Measurements from ENCODE around the gene SPDEF.

The SPDEF gene

DNA sequence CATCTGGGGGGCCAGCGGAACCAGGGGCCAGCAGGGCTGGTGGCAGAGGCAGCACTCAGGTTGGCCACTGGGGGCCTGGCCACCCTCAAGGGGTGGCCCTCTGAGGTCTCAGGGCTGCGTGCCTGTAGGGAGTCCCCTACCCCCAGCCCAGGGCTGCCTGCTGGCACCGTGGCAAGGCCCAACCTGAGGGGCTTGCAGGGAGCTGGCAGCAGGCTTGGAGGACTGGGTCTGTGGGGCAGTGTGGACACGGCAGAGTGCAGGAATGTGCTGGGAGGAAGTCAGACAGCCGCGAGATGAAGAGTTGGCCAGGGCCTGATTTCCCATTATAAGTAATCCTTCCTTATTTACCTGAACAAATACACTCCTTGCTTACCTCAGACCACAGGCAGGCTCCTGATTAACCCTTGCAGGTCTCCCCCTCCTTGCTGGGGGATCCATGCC lies at the start of gene SPDEF:
Gene SPDEF, minus strand, starts transcription at position 299 of the 441 bp plus-strand sequence. CDS start 11,874 bp downstream, outside the sequence.
- DNase-seq (ENCODE audit: low spot score): no peak

- no peak for DNase-seq (ENCODE audit: low spot score)
Measured at GRCh38 chr6:34603707-34604106, 47.6 kb upstream of the SPDEF start.

DNA sequence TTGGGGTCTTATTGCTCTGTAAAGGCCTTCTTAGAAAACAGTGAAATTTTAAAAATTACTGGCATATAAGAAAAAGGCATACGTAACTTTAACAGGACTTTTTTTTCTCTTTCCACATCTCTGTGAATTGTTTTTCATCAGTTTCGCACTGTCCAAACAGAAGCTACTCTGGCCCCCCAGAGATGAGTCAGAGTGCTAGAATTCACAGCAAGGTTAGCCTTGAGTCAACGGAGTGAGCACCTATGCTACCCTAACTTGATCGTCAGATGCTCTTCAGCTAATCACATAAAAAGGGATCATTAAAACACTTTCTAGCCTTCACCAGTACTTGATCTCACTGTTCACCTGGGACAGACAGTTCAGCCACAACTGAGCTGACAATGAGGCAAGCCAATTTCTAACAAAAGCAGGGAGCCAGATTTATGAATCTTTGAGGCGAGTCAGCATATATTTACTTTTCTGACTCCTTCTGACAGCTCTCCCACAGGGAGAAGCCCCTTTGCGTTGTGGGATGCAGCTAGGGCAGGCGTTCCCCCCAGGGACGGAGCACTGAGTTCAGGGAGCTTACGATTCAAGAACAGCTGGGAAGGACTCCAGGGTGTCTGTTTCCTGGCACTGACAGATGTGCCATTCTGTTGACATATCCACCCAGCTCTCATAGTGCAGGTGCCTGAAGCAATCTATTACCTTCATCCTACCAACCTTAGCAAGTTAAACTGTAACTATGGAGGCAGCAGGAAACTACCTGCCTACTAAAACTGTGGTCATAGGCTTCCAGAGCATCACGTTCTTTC lies 46.4 kb upstream of the SPDEF start:
- no peak for DNase-seq (ENCODE audit: low spot score)

GRCh38 chr6:34601706-34602105 lies 45.6 kb upstream of the SPDEF start:
- DNase-seq (ENCODE audit: low spot score): no peak

GRCh38 chr6:34600796-34601195 lies 44.7 kb upstream of the SPDEF start:
- DNase-seq (ENCODE audit: low spot score): no peak

- no peak for DNase-seq (ENCODE audit: low spot score)
Measured at GRCh38 chr6:34600101-34600500, 44.0 kb upstream of the SPDEF start.

GRCh38 chr6:34598712-34599111 lies 42.6 kb upstream of the SPDEF start:
- DNase-seq (ENCODE audit: low spot score): no peak

DNA sequence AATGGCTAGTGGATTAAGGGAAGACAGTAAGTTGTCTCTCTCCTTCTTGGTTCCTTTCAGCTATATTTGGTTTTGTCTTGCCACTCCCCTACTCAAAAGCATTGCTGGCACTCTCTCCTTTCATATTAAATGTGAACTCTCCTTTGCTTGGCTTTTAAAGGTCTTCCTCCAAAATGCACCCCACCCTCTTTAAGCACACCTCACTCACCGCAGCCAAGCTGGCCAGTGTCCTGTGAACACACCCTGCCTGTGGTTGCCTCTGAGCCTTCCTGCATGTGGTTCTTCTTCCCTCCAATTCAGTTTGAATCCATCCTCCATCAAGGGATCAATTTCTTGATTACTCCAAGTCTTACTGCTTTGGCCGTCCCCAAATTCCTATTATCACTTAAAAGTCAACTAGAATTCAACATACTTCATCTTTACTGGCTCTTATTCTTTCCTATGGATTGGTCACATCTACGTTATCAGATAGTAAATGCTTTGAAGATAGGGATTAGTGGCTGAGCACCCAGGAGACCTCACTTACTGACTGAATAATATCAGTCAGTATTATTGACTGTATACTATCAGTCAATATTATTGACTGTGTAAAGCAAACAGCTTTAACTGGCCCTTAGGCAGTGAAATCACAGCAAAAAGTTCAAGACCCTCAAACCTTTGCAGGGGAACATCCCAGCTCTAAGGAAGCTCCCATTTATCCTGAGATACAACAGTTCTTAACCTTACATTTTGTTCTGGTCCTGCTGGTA lies 41.6 kb upstream of the SPDEF start:
- no peak for DNase-seq (ENCODE audit: low spot score)

DNA sequence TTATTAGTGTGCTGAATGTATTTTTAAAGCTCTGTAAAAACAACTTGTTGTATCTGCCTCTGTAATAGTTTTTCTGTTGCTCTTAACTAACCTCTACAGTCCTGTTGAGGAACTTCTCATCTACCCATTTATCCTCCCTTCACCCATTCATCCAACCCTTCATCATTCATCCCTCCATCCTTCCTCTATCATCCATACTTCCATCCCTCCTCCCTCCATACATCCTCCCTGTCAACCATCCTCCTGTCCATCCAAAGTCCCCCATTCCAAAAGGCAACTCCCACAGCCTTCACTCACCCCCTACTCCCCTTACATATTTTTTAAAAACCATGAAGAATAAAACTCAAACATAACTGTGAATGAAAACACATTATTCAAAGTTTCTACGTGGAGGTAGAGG lies 40.7 kb upstream of the SPDEF start:
- DNase-seq (ENCODE audit: low spot score): no peak

DNA sequence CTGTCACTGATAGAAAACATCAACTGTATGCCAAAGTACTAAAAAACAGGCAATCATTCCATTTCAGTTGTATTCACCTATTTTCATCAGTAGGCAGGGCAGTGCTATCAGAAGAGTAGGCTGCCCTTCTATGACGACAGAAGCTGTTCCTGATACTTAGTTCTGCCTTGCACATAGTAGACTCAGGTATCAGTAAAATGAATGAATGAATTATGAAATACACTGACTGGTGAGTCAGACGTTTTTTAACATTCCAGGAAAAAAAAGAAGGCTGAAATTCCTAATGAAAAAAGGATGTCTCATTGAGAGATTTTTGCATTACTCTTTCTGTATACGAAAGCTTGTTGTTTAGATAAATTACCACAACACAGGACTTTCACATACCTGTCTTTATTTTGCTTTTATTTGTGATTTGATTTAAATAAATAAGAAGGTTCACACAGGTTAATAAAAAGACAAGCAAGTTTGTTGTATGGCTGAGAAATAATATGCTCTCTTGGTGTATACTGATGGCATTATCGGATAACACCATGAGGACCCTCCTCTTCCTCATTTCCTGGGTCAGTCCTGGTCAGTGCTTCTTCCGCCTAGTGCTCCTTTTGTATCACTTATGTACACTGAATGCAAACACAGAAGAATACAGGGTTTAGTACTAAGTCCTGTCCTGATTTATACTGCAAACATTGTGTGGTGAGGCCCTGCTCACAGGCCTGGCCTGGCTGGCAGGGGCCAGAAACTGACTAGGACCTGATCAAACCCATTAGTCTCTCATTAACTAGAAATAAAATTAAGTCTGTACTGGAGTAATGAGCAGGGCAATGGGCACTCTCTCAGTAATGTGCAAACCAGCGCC lies 39.4 kb upstream of the SPDEF start:
- no peak for DNase-seq (ENCODE audit: low spot score)

DNA sequence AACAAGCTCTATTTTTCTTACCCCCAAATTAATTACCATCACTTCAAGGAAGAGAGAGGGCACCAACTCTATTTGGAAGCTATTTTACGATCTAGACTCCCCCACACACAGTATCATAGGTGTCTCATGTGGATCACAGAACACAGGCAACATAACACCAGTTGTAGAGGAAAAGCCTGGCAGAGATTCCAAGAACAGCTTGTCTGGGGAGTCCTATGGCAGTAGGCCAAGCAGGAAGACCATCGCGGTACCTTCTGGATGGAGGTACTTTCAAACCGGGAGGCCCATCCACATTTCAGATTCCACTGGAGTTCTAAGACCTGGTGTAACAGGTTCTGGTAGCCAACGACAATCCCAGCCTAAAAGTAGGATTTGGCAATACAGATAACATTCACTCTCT lies 37.6 kb upstream of the SPDEF start:
- no peak for DNase-seq (ENCODE audit: low spot score)

DNA sequence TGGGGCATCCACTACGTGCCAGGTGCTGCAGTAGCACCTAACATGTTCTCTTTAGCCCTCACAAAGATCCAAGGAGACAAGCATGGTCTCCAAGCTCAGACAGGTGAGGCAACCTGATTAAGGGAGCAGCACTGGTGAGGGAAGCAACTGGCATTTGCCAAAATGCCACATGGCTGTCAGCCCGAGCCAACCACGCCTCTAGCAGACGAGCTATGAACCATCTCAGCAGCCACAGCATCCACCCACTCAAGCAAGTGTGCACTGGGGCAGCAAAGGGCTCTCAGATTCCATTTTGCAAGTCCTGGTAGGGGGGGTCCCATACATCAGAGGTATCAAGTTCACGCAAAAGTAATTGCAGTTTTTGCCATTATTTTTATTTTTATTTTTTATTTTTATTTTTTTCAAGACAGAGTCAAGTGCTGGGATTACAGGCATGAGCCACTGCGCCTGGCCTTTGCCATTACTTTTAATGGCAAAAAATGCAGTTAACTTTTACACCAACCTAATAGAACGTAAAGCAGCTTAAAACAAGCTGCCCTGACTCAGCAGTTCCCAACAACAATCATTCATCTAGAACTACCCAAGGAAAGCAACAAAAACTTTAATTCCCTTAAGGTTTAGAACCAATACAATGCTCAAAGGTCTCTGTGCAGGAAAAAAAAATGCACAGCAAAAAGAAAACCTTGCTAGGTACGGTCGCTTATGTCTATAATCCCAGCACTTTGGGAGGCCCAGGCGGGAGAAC lies 36.3 kb upstream of the SPDEF start:
- no peak for DNase-seq (ENCODE audit: low spot score)

DNA sequence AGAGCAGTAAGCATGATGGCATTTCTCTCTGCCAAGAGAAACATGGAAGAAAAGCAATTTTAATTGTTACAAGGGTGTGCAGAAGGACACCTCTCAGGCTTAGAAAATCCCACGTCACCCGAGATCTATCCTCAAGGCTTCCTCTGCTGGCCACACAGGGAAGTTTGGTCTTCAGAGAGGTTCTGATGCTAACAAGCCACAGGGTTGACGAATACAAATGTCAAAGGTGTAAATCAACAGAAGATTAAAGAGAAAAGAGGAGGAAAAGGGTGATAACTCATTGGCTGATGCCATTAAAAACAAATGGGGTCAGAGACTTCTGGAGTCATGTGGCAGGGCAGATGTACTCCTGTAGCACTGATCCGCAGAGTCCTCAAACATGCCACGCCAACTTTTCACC lies 33.6 kb upstream of the SPDEF start:
- no peak for DNase-seq (ENCODE audit: low spot score)

DNA sequence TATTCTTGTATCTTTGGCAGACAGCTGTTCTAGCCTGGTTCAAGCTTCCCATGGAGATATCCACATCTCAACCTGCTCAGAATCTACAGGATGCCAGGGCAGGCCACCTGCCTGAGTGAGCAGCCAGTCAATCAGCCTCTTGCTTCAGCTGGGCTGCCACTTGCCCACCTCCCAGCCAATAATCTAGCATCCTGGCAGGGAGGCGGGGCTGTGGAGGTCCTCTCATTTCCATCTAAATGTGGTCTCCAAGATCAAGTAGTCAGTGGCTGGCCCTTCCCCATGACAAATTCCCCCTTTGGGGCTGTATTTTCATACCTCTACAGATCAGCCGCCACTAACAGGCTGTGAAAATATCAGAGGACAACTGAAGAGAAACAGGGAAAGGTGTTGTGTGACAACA lies 33.0 kb upstream of the SPDEF start:
- no peak for DNase-seq (ENCODE audit: low spot score)

DNA sequence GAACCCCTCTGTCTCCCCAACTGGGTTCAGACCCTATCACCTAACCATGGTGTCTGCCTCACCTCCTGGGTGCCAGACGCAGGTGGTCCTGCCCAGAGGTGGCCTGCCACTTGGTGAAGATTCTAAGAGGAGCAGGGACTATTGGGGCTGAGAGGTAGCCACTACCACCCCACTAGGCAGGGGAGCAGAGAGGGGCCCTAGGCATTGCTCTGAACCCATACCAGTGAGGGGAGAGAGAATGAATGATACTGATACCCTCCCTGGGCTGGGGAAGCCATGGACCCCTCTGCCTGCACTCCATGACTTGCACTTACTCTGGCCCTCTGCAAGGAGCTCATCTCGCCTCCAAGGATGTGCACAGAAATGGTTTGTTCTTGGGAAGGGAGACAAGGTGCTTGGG lies 31.7 kb upstream of the SPDEF start:
- DNase-seq (ENCODE audit: low spot score): no peak

GRCh38 chr6:34587325-34587724 lies 31.2 kb upstream of the SPDEF start:
- no peak for DNase-seq (ENCODE audit: low spot score)

DNA sequence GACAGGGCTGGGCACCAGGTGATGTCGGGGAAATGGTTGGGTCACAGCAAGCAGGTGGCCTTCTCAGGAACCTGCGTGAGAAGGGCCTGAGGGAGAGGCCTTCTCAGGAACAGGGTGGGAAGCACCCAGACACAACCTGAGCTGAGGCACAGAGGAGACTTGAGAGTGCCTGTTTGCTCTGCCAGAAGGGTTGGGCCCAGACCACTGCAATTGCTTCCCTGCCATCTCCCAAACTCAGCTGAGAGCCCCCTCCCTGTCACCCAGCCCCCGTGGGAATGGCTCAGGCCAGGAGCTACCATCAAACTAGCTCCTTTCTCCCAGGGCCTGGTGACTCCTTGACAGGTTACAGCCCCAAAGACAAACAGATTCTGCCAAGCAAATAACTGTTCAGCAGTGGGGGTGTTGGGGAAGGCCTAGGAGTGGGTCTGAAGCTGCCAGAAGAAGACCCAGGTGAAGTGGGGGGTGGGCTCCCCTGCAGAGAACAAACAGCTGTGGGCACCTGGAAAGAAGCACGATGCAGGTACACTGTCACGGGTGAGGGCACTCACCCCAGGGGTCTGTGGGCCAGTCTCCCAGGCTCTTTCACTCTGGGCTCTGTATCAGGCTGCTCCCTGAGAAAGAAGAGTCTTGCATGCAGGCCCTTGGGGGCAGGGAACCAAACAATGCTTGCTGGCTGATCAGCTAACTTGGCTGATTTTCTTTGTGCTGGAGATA lies 30.4 kb upstream of the SPDEF start:
- DNase-seq (ENCODE audit: low spot score): no peak

GRCh38 chr6:34585512-34586061 lies 29.5 kb upstream of the SPDEF start:
- DNase-seq (ENCODE audit: low spot score): no peak

GRCh38 chr6:34585108-34585507 lies 29.0 kb upstream of the SPDEF start:
- DNase-seq (ENCODE audit: low spot score): no peak

- no peak for DNase-seq (ENCODE audit: low spot score)
Measured at GRCh38 chr6:34584694-34585093, 28.6 kb upstream of the SPDEF start.
